ENCODE results near the gene FAM241A. TPM values are rescaled to one million over a fixed set of nuclear protein-coding genes. Genes with fewer than 3 reads are reported as not detected.
A peak's percentile ranks its signal among the peaks of the same experiment; 100 is the strongest.

FAM241A gene
- polyA plus RNA-seq, 1 experiment = 0.36 TPM

DNA sequence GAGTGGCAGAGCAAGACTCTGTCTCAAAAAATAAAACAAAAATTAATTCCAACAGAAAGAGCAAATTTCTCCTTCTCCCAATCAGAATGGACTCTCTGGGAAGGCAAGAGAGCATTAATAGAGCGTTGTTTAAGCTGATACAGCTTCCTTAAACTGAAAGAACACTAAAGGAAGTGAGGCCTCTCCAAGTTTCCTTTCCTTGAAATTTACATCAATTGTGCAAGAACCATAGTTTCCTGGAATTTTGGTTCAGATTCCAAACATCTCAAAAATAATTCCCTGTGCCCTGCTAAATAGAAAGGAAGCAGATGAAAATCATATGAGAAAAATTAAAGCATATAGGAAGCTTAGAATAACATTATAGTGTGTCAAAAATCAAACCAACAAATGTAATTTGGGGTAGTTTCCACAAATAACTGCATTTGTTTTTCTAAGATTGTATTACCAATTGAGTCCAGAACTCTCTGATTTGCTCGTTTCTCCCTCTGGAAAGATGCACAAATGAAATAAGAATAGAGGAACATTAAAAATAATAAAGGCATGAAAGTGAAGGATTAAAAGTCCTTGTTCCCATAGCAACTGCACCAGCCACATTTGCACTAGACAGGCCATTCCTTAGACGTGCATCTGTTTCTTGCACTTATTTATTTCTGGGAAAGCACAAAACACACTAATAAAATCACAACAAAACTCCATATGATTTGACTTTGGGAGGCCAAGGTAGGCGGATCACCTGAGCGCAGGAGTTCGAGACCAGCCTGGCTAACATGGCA, 3.7 kb upstream of the FAM241A start:
- CTCF ChIA-PET = interaction anchor here (1.0 to 4.3 kb wide), 3 partner anchors 42 to 91 kb away, joined by 4 to 13 read pairs (median 4); no protein-coding TSS in a partner anchor
- POLR2A ChIA-PET = no interaction called here

GRCh38 chr4:112142182-112142581, 3.1 kb upstream of the FAM241A start:
- ChIA-PET POLR2A (no interaction called here), CTCF (interaction anchor here (0.6 to 4.3 kb wide), 4 partner anchors 24 to 90 kb away, joined by 4 to 13 read pairs (median 4); no protein-coding TSS in a partner anchor)
- no peak for DNase-seq (ENCODE audit: low read depth, low spot score)
- Histone ChIP-seq H3K9me3 (ENCODE audit: control insufficient read depth, insufficient read depth, low read length) (no peaks in the 10 kb centered on the region), H3K4me3 (ENCODE audit: low read depth, low read length) (no peak overlapping the region), H3K27ac (ENCODE audit: low read depth, low read length) (no peak overlapping the region), H3K27me3 (ENCODE audit: control insufficient read depth, insufficient read depth, low read length) (no peaks in the 10 kb centered on the region)
- TF ChIP-seq, protein P1, sequence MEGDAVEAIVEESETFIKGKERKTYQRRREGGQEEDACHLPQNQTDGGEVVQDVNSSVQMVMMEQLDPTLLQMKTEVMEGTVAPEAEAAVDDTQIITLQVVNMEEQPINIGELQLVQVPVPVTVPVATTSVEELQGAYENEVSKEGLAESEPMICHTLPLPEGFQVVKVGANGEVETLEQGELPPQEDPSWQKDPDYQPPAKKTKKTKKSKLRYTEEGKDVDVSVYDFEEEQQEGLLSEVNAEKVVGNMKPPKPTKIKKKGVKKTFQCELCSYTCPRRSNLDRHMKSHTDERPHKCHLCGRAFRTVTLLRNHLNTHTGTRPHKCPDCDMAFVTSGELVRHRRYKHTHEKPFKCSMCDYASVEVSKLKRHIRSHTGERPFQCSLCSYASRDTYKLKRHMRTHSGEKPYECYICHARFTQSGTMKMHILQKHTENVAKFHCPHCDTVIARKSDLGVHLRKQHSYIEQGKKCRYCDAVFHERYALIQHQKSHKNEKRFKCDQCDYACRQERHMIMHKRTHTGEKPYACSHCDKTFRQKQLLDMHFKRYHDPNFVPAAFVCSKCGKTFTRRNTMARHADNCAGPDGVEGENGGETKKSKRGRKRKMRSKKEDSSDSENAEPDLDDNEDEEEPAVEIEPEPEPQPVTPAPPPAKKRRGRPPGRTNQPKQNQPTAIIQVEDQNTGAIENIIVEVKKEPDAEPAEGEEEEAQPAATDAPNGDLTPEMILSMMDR (IDR thresholded peaks at IDR 0.05; ENCODE audit: low read depth, low read length) = no peak

More for the DNA sequence above, 3.7 kb upstream of the FAM241A start:
- DNase-seq (ENCODE audit: low read depth, low spot score) = no peak
- TF ChIP-seq, protein P1 (IDR thresholded peaks at IDR 0.05; ENCODE audit: low read depth, low read length) = no peak
- Histone ChIP-seq H3K4me3 (ENCODE audit: low read depth, low read length) (no peak overlapping the region), H3K27me3 (ENCODE audit: control insufficient read depth, insufficient read depth, low read length) (no peaks in the 10 kb centered on the region), H3K9me3 (ENCODE audit: control insufficient read depth, insufficient read depth, low read length) (no peaks in the 10 kb centered on the region), H3K27ac (ENCODE audit: low read depth, low read length) (no peak overlapping the region)

DNA sequence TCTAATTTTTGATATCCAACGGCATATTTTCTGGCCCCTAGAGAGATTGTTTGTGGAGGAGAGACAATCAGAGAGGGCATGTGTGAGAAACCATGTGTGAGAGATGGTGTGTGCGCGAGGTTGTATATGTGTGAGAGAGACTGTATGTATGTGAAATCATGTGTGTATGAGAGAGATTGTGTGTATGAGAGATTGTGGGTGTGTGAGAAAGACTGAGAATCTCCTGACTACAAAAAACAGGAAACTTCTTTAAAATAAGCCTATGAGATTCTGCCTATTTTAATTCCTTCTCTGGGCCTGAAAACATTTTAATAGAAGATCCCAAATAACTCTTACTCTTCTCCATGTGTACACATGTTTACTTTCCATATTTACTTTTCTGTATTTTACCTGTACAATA, 1.5 kb upstream of the FAM241A start:
- TF ChIP-seq, protein P1 (IDR thresholded peaks at IDR 0.05; ENCODE audit: low read depth, low read length) = no peak
- POLR2A ChIA-PET = no interaction called here
- no peak for DNase-seq (ENCODE audit: low read depth, low spot score)
- Histone ChIP-seq H3K27me3 (ENCODE audit: control insufficient read depth, insufficient read depth, low read length) (no peaks in the 10 kb centered on the region), H3K9me3 (ENCODE audit: control insufficient read depth, insufficient read depth, low read length) (no peaks in the 10 kb centered on the region), H3K27ac (ENCODE audit: low read depth, low read length) (no peak overlapping the region), H3K4me3 (ENCODE audit: low read depth, low read length) (no peak overlapping the region)
- CTCF ChIA-PET = no interaction called here

DNA sequence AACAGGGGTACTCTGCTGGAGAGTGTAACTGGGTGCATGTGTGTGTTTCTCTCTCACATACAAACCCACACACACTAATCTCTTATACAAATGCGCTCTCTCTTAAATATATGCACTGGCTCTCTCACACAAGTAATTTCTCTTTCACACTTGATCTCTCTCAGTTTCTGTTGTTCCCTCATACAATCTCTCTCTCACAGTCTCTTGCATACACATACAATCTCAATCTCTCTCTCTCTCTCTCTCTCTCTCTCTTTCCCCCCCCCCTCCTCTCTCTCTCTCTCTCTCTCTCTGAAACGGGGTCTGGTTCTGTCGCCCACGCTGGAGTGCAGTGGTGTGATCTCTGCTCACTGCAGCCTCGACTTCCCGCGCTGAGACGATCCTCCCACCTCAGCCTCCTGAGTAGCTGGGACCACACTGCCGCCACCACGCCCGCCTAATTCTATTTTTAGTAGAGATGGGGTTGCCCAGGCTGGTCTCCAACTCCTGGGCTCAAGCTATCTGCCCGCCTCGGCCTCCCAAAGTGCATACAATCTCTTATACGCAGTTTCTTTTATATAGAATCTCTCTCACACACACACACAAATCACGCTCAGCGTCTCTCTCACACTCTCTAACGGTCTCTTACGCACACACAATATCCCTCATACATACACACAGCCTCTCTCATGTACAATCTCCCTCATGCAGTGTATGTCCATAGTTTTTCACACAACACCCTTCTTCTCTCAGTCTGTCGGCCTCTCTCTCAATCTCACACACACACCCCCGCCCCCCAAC, 518 bp upstream of the FAM241A start:
- H3K9me3 ChIP-seq (ENCODE audit: control insufficient read depth, insufficient read depth, low read length) = no peaks in the 10 kb centered on the region
- peak overlapping the region; percentile 54 for H3K4me3 ChIP-seq (ENCODE audit: low read depth, low read length)
- TF ChIP-seq, protein P1 (IDR thresholded peaks at IDR 0.05; ENCODE audit: low read depth, low read length) = no peak
- ChIA-PET CTCF (no interaction called here), POLR2A (no interaction called here)
- no peak for DNase-seq (ENCODE audit: low read depth, low spot score)
- no peak overlapping the region for H3K27ac ChIP-seq (ENCODE audit: low read depth, low read length)
- H3K27me3 ChIP-seq (ENCODE audit: control insufficient read depth, insufficient read depth, low read length) = no peaks in the 10 kb centered on the region

All from AG04450 (cell line).